ENCODE measurements around the gene PPP1R2C.

PPP1R2C gene

GRCh38 chrX:42778096-42778495, at the start of gene PPP1R2C:
Gene PPP1R2C, minus strand, starts transcription at chrX:42778163. Its CDS starts 84 bp downstream, at chrX:42778079.
- DNase-seq (ENCODE audit: low read depth in 2 of 2) = no peak

GRCh38 chrX:42825201-42825600, 47.2 kb upstream of the PPP1R2C start:
- no peak for DNase-seq (ENCODE audit: low read depth in 2 of 2)

GRCh38 chrX:42824541-42824940, 46.6 kb upstream of the PPP1R2C start:
- DNase-seq (ENCODE audit: low read depth in 2 of 2) = no peak

GRCh38 chrX:42823443-42823842, 45.5 kb upstream of the PPP1R2C start:
- DNase-seq (ENCODE audit: low read depth in 2 of 2) = no peak

GRCh38 chrX:42821803-42822443, 44.0 kb upstream of the PPP1R2C start:
- no peak for DNase-seq (ENCODE audit: low read depth in 2 of 2)

- DNase-seq (ENCODE audit: low read depth in 2 of 2) = no peak
Observed at GRCh38 chrX:42818151-42818921, 40.4 kb upstream of the PPP1R2C start.

GRCh38 chrX:42809569-42809968, 31.6 kb upstream of the PPP1R2C start:
- DNase-seq (ENCODE audit: low read depth in 2 of 2) = no peak

GRCh38 chrX:42807393-42807792, 29.4 kb upstream of the PPP1R2C start:
- no peak for DNase-seq (ENCODE audit: low read depth in 2 of 2)

- DNase-seq (ENCODE audit: low read depth in 2 of 2) = no peak
Observed at GRCh38 chrX:42804524-42804923, 26.6 kb upstream of the PPP1R2C start.

GRCh38 chrX:42803320-42803719, 25.4 kb upstream of the PPP1R2C start:
- DNase-seq (ENCODE audit: low read depth in 2 of 2) = no peak

- DNase-seq (ENCODE audit: low read depth in 2 of 2) = no peak
Observed at GRCh38 chrX:42797651-42798269, 19.8 kb upstream of the PPP1R2C start.

GRCh38 chrX:42783451-42783850, 5.5 kb upstream of the PPP1R2C start:
- DNase-seq (ENCODE audit: low read depth in 2 of 2) = no peak

- no peak for DNase-seq (ENCODE audit: low read depth in 2 of 2)
Observed at GRCh38 chrX:42776195-42776594, 1.8 kb downstream of the PPP1R2C start.

- no peak for DNase-seq (ENCODE audit: low read depth in 2 of 2)
Observed at GRCh38 chrX:42772874-42773273, 5.1 kb downstream of the PPP1R2C start.

- no peak for DNase-seq (ENCODE audit: low read depth in 2 of 2)
Observed at GRCh38 chrX:42771506-42772335, 6.2 kb downstream of the PPP1R2C start.

GRCh38 chrX:42770566-42770965, 7.4 kb downstream of the PPP1R2C start:
- DNase-seq (ENCODE audit: low read depth in 2 of 2) = no peak

- no peak for DNase-seq (ENCODE audit: low read depth in 2 of 2)
Observed at GRCh38 chrX:42759881-42760280, 18.1 kb downstream of the PPP1R2C start.

GRCh38 chrX:42755815-42756214, 22.1 kb downstream of the PPP1R2C start:
- no peak for DNase-seq (ENCODE audit: low read depth in 2 of 2)

GRCh38 chrX:42754603-42755002, 23.4 kb downstream of the PPP1R2C start:
- no peak for DNase-seq (ENCODE audit: low read depth in 2 of 2)

- no peak for DNase-seq (ENCODE audit: low read depth in 2 of 2)
Observed at GRCh38 chrX:42754115-42754514, 23.8 kb downstream of the PPP1R2C start.

- no peak for DNase-seq (ENCODE audit: low read depth in 2 of 2)
Observed at GRCh38 chrX:42752730-42753129, 25.2 kb downstream of the PPP1R2C start.

- no peak for DNase-seq (ENCODE audit: low read depth in 2 of 2)
Observed at GRCh38 chrX:42751573-42751972, 26.4 kb downstream of the PPP1R2C start.

All from stimulated activated CD4-positive, alpha-beta T cell treated with anti-CD3 and anti-CD28 coated beads, Interleukin-1b, Interleukin-23, amount 100 ng/mL, for 1 hour (primary cell).